Prostate gland (tissue), 2 donors: ENCODE measurements around the gene TBC1D22A. TPM values are rescaled to one million over a fixed set of nuclear protein-coding genes. Genes with fewer than 3 reads are reported as not detected.

Source experiments
- DNase-seq: peaks from one replicate; pipeline ENCODE4 v3.0.0-alpha.2; 2019; ENCODE audit warnings: low spot score
- H3K27ac ChIP-seq, 2 donors: fragments of 200-600 bp; sonication (generic); 2 replicates each; pipeline ENCODE4 v1.5.1; 2017 to 2019
- H3K27me3 ChIP-seq: fragments of 200-600 bp; sonication (generic); replicated peaks from 2 replicates; pipeline ENCODE4 v1.5.1; 2019; ENCODE audit not compliant: insufficient read depth
- H3K36me3 ChIP-seq, 2 donors: fragments of 200-600 bp; sonication (generic); 1 replicate in 1 of 2; 2 replicates in 1 of 2; pipeline versions ENCODE4 v1.5.1 to v1.8.1; 2017 to 2019
- H3K4me1 ChIP-seq: fragments of 200-600 bp; sonication (generic); replicated peaks from 2 replicates; pipeline ENCODE4 v1.5.1; 2019
- H3K4me3 ChIP-seq, 2 donors: fragments of 200-600 bp; sonication (generic); 2 replicates each; pipeline ENCODE4 v1.5.1; 2017 to 2019
- H3K9me3 ChIP-seq: fragments of 200-600 bp; sonication (generic); 2 replicates; pipeline ENCODE4 v1.5.1; 2017
- CTCF ChIP-seq, 4 experiments: fragments of 200-600 bp in 2 of 4; fragments of 450-650 bp in 2 of 4; sonication (generic) in 2 of 4; IDR thresholded peaks; 1 replicate in 3 of 4; 2 replicates in 1 of 4; pipeline ENCODE4 v1.5.1; 2016 to 2019; ENCODE audit warnings: antibody characterized with exemption in 4 of 4, mild to moderate bottlenecking in 2 of 4, moderate library complexity in 2 of 4
- POLR2A ChIP-seq: fragments of 450-650 bp; IDR thresholded peaks from one replicate; pipeline ENCODE4 v1.6.1; 2016; ENCODE audit warnings: antibody characterized with exemption, mild to moderate bottlenecking
- POLR2AphosphoS5 ChIP-seq: sonication (generic); formaldehyde crosslinking; IDR thresholded peaks from one replicate; pipeline ENCODE4 v1.6.1; 2017; ENCODE audit warnings: antibody characterized with exemption
- WGBS: methylation state at CpG from one replicate; pipeline ENCODE4 v1.1.5; 2018; 5-methylcytosine and 5-hydroxymethylcytosine counted together
- intact Hi-C: fragments of 100-400 bp; cut with DNase I; formaldehyde crosslinking; loops from one replicate; pipeline ENCODE4 v1.14.2; 2022
- total RNA-seq, 2 donors: library from RNA; depleted of rRNA; stranded (reverse); fragments of >200 nt; gene quantifications; one replicate each; pipeline ENCODE4 v1.1.0, GENCODE V29; 2016

The TBC1D22A gene
- total RNA-seq, 2 donors from 2014 or later: 16.0 to 30.7 TPM

GRCh38 chr22:47213571-47214230 is 451.3 kb downstream of the TBC1D22A start:
- 77% methylated on average over 16 of the region's 16 CpGs for WGBS
- TF ChIP-seq CTCF (IDR thresholded peaks at IDR 0.05) (peak; percentile 12 to 57 (median 53)), POLR2AphosphoS5 (no peak), POLR2A (no peak)
- Histone ChIP-seq H3K27ac (no peak overlapping the region), H3K36me3 (no peaks in the 10 kb centered on the region), H3K27me3 (no peaks in the 10 kb centered on the region), H3K4me3 (no peak overlapping the region), H3K9me3 (no peaks in the 10 kb centered on the region), H3K4me1 (no peaks in the 10 kb centered on the region)
- intact Hi-C loops: no loop called here
- no peak for DNase-seq

- TF ChIP-seq POLR2AphosphoS5 (no peak), CTCF (IDR thresholded peaks at IDR 0.05) (no peak), POLR2A (no peak)
- intact Hi-C loops: no loop called here
- Histone ChIP-seq H3K27ac (no peak overlapping the region), H3K4me3 (no peak overlapping the region), H3K4me1 (no peaks in the 10 kb centered on the region), H3K9me3 (no peaks in the 10 kb centered on the region), H3K27me3 (no peaks in the 10 kb centered on the region), H3K36me3 (no peaks in the 10 kb centered on the region)
- no peak for DNase-seq
- 81% methylated on average over 5 of the region's 5 CpGs for WGBS
These were observed 453.4 kb downstream of the TBC1D22A start for GRCh38 chr22:47215851-47216250.

GRCh38 chr22:47218671-47219070 is 456.2 kb downstream of the TBC1D22A start:
- DNase-seq: no peak

GRCh38 chr22:47219789-47220188 is 457.3 kb downstream of the TBC1D22A start:
- Histone ChIP-seq H3K27ac (no peak overlapping the region), H3K4me3 (no peak overlapping the region), H3K4me1 (no peaks in the 10 kb centered on the region), H3K36me3 (no peaks in the 10 kb centered on the region), H3K9me3 (no peaks in the 10 kb centered on the region), H3K27me3 (no peaks in the 10 kb centered on the region)
- WGBS: 92% methylated on average over 10 of the region's 10 CpGs
- TF ChIP-seq POLR2A: no peak
- no peak for TF ChIP-seq CTCF (IDR thresholded peaks at IDR 0.05)
- TF ChIP-seq POLR2AphosphoS5: no peak
- intact Hi-C loops: no loop called here
- no peak for DNase-seq

More at GRCh38 chr22:47218671-47219070, 456.2 kb downstream of the TBC1D22A start:
- no peak overlapping the region for H3K4me3 ChIP-seq
- H3K27ac ChIP-seq: no peak overlapping the region
- no peaks in the 10 kb centered on the region for H3K27me3 ChIP-seq
- H3K4me1 ChIP-seq: no peaks in the 10 kb centered on the region
- H3K9me3 ChIP-seq: no peaks in the 10 kb centered on the region
- H3K36me3 ChIP-seq: no peaks in the 10 kb centered on the region
- WGBS: 84% methylated on average over 15 of the region's 15 CpGs
- intact Hi-C loops: no loop called here
- TF ChIP-seq POLR2AphosphoS5 (no peak), POLR2A (no peak), CTCF (IDR thresholded peaks at IDR 0.05) (no peak)

GRCh38 chr22:47220752-47221151 is 458.3 kb downstream of the TBC1D22A start:
- intact Hi-C loops: no loop called here
- no peaks in the 10 kb centered on the region for H3K9me3 ChIP-seq
- no peaks in the 10 kb centered on the region for H3K4me1 ChIP-seq
- H3K27ac ChIP-seq: no peak overlapping the region
- DNase-seq: no peak
- TF ChIP-seq POLR2AphosphoS5 (no peak), POLR2A (no peak)
- WGBS: 89% methylated on average over 5 of the region's 5 CpGs
- no peaks in the 10 kb centered on the region for H3K36me3 ChIP-seq
- H3K27me3 ChIP-seq: no peaks in the 10 kb centered on the region
- H3K4me3 ChIP-seq: no peak overlapping the region
